NCI-H774 (cell line): ENCODE data around the gene PIP5KL1.
"Not testable (repeated sequence)": the region's sequence is repeated elsewhere in the genome, so short reads cannot be mapped to it uniquely, and the experiment has no call there.

ENCODE experiments used
- DNase-seq: peaks from one replicate; lab custom pipeline; 2025; lab: John Stamatoyannopoulos, UW

PIP5KL1 gene

GRCh38 chr9:127893392-127893791 is 37.2 kb downstream of the PIP5KL1 start:
- no peak for DNase-seq

DNA sequence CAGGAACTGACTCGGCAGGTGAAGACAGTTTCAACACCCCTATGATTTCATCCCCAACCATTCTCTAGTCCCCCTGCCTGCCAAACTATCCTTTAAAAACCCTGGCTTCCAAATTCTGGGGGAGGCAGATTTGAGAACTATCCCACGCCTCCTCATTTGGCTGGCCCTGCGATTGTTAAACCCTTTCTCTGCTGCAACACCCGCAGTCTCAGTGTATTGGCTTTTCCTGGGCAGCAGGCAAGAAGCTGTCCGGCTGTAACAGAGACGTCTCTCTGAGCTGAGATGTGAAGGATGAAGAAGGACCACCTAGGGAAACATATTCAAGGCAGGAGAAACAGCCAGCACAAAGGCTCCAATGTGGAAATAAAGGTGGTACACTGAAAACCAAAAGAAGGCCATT is 37.7 kb downstream of the PIP5KL1 start:
- no peak for DNase-seq

DNA sequence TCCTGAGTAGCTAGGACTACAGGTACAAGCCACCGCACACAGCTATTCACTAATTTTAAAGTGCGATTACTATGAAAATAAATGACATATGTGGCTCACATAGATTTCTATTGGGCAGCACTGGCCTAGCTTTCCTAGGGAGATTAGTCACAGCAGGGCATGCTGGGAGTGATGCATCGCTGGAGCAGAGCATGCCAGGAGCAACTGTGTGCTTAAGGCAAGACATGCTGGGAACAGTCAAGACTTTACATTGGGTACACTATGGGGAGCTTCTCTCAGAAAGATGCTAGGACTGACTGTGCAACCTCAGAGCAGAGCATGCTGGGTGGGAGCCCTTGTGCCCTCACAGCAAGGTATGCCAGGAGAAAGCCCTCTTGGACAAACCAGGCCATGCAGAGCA is 40.5 kb downstream of the PIP5KL1 start:
- no peak for DNase-seq

- no peak for DNase-seq
These were observed 42.8 kb downstream of the PIP5KL1 start for GRCh38 chr9:127887792-127888191.

DNA sequence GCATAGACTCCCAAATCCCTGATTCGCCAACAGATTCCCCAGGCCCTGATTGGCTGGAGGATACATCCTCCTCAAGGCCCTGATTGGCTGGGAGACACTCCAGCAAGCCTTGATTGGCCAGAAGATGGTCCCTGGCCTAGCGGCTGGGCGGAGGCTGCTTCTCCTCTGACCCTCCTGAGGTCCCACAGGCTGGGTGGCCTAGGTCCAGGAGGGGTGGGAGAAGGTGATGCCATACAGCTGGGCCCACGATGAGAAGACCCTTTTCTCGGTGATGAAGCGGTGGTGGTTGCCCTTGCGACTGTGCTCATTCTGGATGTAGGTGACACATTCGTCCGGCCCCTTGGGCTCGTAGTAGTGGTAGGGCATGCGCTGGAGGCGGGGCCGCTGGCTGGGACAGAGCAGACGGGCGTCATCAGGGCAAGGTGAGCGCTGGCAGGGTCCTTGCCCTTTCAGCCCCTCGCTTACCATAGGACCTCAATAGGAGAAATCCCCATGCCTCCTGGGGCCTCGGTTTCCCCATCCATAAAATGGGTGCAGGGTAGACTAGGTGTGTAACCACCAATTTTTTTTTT is 44.1 kb downstream of the PIP5KL1 start:
- no peak for DNase-seq

- no peak for DNase-seq
These were observed 44.9 kb downstream of the PIP5KL1 start for GRCh38 chr9:127885508-127886281.

- no peak for DNase-seq
These were observed 45.5 kb downstream of the PIP5KL1 start for GRCh38 chr9:127884976-127885490.

- DNase-seq, result no peak
These were observed 46.1 kb downstream of the PIP5KL1 start for GRCh38 chr9:127884427-127884911.

DNA sequence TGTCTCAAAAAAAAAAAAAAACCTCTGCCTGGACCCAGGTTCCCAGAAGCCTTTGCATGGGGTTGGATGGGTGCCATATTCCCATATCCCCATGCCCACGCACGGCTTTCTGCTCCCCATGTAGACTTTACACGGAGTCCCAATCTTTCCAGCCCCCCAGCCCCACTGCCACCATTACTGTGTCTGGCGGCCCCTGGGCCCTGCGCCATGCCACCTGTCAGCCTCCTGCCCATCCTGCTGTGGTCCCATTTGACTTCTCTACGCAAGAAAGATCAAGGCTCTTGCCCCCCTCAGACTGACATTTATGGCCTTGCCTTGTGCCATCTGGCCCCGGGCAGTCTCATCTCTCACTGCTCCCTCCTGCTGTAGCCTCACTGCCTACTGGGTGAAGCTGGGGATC is 46.6 kb downstream of the PIP5KL1 start:
- no peak for DNase-seq

DNA sequence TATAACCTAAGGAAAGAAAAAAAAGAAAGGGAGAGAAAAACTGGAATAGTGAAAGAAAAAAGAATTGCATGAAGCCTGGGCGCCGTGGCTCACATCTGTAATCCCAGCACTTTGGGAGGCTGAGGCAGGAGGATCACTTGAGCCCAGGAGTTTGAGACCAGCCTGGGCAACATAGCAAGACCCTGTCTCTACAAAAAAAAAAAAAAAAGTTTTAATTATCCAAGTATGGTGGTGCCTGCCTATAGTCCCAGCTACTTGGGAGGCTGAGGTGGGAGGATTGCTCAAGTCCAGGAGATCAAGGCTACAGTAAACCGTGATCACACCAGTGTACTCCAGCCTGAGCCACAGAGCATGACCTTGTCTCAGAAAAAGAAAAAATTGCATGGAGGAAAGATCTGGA is 48.9 kb downstream of the PIP5KL1 start:
- DNase-seq, result not testable (repeated sequence)

DNA sequence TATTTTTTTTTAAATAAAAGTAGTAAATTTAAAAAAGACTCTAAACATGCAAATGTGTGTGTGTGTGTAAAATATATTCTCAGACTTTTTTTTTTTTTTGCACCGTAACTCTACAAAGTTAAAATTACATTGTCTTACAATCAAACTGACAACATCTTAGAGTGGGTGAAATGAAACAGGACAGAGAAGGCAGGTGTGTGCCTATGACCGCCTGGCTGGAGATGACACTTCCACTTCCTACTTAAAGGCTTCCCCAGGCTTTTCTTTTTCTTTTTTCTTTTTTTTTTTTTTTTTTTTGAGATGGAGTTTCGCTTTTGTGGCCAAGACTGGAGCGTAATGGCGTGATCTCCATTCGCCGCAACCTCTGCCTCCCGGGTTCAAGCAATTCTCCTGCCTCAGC is 50.4 kb downstream of the PIP5KL1 start:
- DNase-seq, result no peak

DNA sequence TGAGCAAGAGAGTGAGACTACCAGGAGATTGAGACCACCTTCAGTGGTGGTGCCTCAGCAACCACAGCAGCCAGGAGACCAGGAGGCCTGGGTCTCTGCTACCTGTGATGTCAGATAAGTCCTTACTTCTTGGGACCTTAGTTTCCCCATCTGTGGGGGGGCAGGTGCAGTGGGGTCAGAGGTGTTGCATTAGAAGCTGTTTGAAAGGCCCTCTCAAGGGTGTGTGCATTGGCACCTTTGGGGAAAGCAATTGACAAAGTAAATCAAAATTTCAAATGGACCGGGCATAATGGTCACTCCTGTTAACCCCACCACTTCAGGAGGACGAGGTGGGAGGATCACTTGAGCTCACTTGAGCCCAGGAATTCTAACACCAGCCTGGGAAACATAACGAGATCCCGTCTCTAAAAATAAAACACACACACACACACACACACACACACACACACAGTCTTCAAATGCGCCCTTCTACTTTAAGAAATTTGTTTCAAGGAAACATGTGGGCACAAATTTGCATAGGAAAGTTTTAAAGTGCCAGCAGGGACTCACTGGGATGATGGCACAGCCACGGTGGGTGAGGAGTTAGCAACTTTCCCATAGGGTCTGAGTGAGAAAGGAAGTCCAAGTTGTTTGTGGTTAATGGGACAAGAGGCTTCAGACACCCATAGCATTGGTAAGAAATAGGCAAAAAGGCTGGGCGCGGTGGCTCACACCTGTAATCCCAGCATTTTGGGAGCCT is 51.8 kb downstream of the PIP5KL1 start:
- DNase-seq, result no peak

- no peak for DNase-seq
These were observed 52.5 kb downstream of the PIP5KL1 start for GRCh38 chr9:127878001-127878651.

DNA sequence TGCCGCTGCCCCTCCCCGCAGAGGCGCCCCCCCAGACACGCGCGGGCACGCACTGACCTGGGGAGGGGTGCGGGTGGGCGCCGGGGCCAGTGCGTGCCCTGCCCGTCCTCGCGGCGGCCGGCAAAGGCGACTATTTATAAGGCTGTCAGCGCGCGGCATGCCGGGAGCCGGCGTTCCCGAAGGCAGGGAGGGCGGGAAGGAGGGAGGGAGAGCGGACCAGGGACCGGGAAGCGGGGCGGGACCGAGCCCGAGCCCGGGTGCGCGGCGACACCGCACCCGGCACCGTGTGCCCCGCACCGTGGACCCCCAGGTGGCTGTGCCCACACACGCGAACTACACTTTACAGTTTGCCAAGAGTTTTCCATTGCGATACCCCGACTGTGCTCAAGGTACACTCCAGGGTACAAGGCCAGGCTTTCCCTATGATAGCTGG is 53.0 kb downstream of the PIP5KL1 start, which contains the start of gene AK1:
Gene AK1, minus strand, starts transcription at position 110 of the 433 bp plus-strand sequence. CDS start 3,058 bp downstream, outside the sequence.
- peak; percentile 61 for DNase-seq

DNA sequence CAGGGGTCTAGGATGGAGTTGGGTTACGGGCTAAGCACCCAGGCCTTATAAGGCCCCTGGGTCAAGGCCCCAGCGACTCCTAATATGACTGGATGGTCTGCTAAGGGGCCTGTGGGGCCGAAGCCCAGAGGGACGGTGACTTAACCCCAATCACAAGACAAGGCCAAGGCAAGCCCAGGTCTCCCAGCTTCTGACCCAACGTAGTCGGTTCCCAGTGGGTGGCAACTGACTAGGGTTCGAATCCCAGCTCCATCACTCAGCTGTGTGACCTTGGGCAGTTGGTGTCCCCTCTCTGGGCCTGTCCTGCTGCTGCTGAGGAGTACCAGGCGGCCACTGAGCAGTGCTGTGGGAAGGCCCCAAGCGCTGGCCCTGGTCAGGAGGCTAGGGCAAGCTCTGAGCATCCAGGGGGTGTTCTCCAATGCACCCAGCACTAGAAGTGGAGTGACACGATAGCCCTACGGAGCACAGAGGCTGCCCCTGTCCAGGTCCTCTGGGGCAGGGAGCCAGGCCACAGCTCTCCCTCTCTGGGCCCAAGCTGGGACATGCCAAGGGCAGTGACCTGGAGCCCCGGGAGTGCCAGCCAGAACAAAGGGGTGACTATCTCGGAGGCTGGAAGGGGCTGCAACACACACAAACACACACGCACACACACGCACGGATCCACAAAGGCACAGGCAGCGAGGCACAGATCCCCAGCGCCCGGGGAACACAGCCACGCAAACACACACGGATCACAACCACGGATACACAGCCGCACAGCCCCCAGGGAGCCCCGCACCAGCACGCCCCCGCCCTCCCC is 53.6 kb downstream of the PIP5KL1 start:
- no peak for DNase-seq

DNA sequence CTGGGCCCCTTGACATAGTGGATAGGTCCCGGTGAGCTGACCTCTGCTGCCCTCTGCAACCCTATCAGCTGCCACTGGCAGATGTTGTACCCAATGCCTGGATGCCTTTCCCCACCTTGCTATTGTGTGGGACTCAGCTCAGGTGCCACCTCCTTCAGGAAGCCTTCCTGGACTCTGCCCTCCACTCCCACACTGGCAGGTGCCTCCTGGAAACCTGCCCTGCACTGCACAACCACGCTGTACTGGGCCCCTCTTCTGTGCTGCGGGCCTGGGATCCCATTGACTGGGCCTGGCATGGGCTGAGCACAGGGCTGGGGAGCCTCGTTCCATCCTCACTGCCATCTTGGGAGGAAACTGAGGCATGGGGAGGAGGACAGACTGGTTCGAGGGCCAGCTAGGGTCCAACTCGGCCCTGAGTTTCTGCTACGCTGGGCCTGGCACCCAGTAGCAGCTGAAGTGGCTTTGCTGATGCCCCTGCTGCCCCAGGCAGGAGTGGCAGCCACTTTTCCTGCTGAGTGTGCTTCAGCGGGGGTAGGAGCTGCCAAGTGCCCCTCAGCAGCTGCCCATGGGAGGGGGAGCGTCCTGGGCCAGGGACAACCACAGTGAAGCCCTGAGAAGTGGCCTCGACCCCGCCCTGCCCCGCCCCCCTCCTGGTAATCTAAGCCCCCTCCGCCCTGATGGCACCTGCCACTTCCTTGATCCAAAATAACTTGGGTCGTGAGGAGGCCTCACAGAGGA is 54.4 kb downstream of the PIP5KL1 start:
- no peak for DNase-seq

- no peak for DNase-seq
These were observed 55.1 kb downstream of the PIP5KL1 start for GRCh38 chr9:127875306-127875966.

DNA sequence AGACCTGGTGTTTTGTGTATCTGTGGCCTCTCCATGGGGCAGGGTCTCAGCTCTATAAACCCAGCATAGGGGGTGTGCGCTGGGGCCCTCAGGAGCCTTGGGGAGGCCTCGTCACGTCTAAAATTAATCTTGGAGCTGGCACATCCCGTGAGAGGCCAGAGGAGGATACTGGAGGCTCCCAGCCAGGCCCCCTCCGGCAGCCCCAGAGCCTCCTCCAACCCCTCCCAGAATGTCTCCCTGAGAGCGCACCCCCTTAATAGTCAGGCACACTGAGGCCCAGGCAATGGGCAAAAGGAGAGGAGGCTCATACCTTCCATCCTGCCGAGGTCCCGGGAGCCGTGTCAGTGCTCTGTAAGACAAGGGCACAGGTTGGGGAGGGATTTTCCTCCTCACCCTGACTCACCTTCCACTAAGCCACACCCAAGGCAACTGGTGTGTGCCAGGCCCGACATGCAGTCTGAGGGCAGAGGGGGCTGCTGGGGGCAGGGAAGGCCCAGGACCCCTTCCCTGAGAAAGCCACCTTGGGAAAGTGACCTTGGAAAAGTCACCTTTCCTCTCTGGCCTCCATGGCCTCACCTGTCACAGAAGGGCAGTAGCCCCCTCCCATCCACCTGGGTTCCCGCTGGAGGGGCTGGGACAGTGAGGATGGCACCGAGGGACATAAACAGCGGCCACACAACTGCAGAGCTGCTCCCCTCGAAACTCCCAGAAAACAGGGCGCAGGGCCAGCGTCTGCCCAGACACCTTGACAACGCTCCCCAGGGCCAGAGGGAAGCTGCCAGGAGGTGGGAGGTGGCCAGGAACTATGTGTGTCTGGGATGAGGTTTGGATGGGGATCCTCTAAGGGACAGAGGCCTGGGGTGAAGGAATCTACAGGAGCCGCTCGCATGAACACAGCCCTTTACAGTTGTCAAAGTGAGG is 56.0 kb downstream of the PIP5KL1 start:
- DNase-seq, result no peak

DNA sequence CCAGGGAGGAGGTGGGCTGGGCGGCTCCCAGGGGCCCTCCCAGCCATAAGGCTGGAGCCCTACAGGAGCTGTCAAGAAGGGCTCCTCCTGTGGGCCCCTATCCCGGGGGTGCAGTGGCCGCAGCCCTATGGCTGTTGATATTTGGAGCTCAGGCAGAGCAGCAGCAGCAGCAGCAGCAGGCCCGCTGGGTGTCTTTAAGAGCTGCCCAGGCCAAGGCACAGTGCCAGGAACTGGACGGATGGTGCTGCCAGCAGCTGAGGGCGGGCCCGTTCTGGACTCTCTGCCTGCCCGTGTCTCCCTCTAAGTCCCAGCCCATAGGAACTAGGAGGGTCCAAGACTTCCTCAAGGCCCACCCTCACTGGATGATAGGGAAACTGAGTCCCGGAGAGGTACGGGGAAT is 56.7 kb downstream of the PIP5KL1 start:
- DNase-seq, result no peak
